OCI-LY7 (cell line): ENCODE results near the gene MLN. TPM values are rescaled to one million over a fixed set of nuclear protein-coding genes. Genes with fewer than 3 reads are reported as not detected.

ENCODE experiments used
- BruUV-seq: library from RNA; stranded (reverse); fragments of 400-500 nt; replicated peaks from 2 replicates; lab custom pipeline; 2021; lab: Mats Ljungman, UMichigan
- CTCF ChIA-PET: fragments of 300-600 bp; sonication (Branson Sonifier 250); formaldehyde crosslinking; loops from one replicate; lab custom pipeline; 2022; ENCODE audit warnings: antibody characterized with exemption; ENCODE audit not compliant: unreplicated experiment; lab: Charles Lee
- POLR2A ChIA-PET: fragments of 300-600 bp; sonication (Branson Sonifier 250); formaldehyde crosslinking; loops from one replicate; lab custom pipeline; 2022; ENCODE audit warnings: antibody characterized with exemption; lab: Charles Lee
- DNase-seq: peaks from one replicate; pipeline ENCODE4 v3.0.0-alpha.2; 2015; ENCODE audit warnings: low spot score
- H2AFZ ChIP-seq: fragments of 200-600 bp; sonication (generic), shearing (Covaris generic); 2 replicates; pipeline ENCODE4 v1.6.1; 2014; ENCODE audit warnings: mild to moderate bottlenecking, antibody characterized with exemption, low read length, moderate library complexity
- H3K27ac ChIP-seq: fragments of 200-600 bp; sonication (generic); 2 replicates; pipeline ENCODE4 v1.5.1; 2014; ENCODE audit warnings: mixed run types, low read depth, mild to moderate bottlenecking, moderate library complexity, low read length, inconsistent platforms; ENCODE audit not compliant: poor library complexity, severe bottlenecking
- H3K36me3 ChIP-seq: fragments of 200-600 bp; sonication (generic); 2 replicates; pipeline ENCODE4 v1.6.1; 2014; ENCODE audit warnings: mild to moderate bottlenecking, antibody characterized with exemption, low read length, moderate library complexity, mixed read lengths; ENCODE audit not compliant: insufficient read depth
- H3K4me1 ChIP-seq: fragments of 200-600 bp; sonication (generic); 2 replicates; pipeline ENCODE4 v1.5.1; 2014; ENCODE audit warnings: mild to moderate bottlenecking, low read length; ENCODE audit not compliant: insufficient read depth, poor library complexity, severe bottlenecking
- H3K4me2 ChIP-seq: fragments of 200-600 bp; sonication (generic); 2 replicates; pipeline ENCODE4 v1.6.1; 2014; ENCODE audit warnings: mild to moderate bottlenecking, low read length
- H3K4me3 ChIP-seq: fragments of 200-600 bp; sonication (generic); 2 replicates; pipeline ENCODE4 v1.5.1; 2014; ENCODE audit warnings: mild to moderate bottlenecking, low read depth, low read length; ENCODE audit not compliant: poor library complexity, severe bottlenecking
- H3K79me2 ChIP-seq: fragments of 200-600 bp; sonication (generic); 2 replicates; pipeline ENCODE4 v1.6.1; 2016; ENCODE audit warnings: low read depth, mild to moderate bottlenecking, low read length, moderate library complexity, mixed read lengths; ENCODE audit not compliant: insufficient read depth
- H3K9me2 ChIP-seq: fragments of 200-600 bp; sonication (generic); 2 replicates; pipeline ENCODE4 v1.6.1; 2016; ENCODE audit warnings: mild to moderate bottlenecking, low read length, mixed read lengths; ENCODE audit not compliant: insufficient read depth
- H3K9me3 ChIP-seq: fragments of 200-600 bp; sonication (generic); 2 replicates; pipeline ENCODE4 v1.6.1; 2014; ENCODE audit warnings: mild to moderate bottlenecking, mixed run types, low read length, mixed read lengths
- H4K20me1 ChIP-seq: fragments of 200-600 bp; sonication (generic); 2 replicates; pipeline ENCODE4 v1.6.1; 2014; ENCODE audit warnings: mild to moderate bottlenecking, antibody characterized with exemption, low read length, moderate library complexity, mixed read lengths; ENCODE audit not compliant: insufficient read depth
- EZH2phosphoT487 ChIP-seq: fragments of 200-600 bp; sonication (generic); IDR thresholded peaks from 2 replicates; pipeline ENCODE4 v1.6.1; 2018; ENCODE audit warnings: low read depth, borderline replicate concordance, mild to moderate bottlenecking, mixed run types, antibody characterized with exemption, low read length, moderate library complexity, mixed read lengths
- intact Hi-C: fragments of 100-400 bp; cut with micrococcal nuclease; formaldehyde crosslinking; loops from one replicate; pipeline ENCODE4 v1.10.0; 2022; ENCODE audit not compliant: unreplicated experiment
- total RNA-seq, 2 experiments: library from RNA; depleted of rRNA in 1 of 2; stranded (reverse); fragments of >200 nt in 1 of 2; shearing (Covaris generic) in 1 of 2; gene quantifications; 2 replicates each; pipeline ENCODE4 v1.2.3, GENCODE V29; 2014 to 2022
- TF ChIP-seq, protein P1 (sequence below): fragments of 200-600 bp; sonication (generic); conservative IDR thresholded peaks from 2 replicates; pipeline ENCODE4 v1.5.1; 2014; ENCODE audit warnings: mild to moderate bottlenecking, antibody characterized with exemption, low read length, moderate library complexity, mixed read lengths

MLN gene
- total RNA-seq, 2 experiments from 2014 or later: not detected

GRCh38 chr6:33808641-33809180 lies 4.9 kb upstream of the MLN start:
- H3K4me1 ChIP-seq: no peaks in the 10 kb centered on the region
- ChIA-PET CTCF (no interaction called here), POLR2A (no interaction called here)
- H3K27ac ChIP-seq: no peak overlapping the region
- BruUV-seq: no TSS peak
- H3K36me3 ChIP-seq: no peaks in the 10 kb centered on the region
- no peak for TF ChIP-seq EZH2phosphoT487
- TF ChIP-seq, protein P1, sequence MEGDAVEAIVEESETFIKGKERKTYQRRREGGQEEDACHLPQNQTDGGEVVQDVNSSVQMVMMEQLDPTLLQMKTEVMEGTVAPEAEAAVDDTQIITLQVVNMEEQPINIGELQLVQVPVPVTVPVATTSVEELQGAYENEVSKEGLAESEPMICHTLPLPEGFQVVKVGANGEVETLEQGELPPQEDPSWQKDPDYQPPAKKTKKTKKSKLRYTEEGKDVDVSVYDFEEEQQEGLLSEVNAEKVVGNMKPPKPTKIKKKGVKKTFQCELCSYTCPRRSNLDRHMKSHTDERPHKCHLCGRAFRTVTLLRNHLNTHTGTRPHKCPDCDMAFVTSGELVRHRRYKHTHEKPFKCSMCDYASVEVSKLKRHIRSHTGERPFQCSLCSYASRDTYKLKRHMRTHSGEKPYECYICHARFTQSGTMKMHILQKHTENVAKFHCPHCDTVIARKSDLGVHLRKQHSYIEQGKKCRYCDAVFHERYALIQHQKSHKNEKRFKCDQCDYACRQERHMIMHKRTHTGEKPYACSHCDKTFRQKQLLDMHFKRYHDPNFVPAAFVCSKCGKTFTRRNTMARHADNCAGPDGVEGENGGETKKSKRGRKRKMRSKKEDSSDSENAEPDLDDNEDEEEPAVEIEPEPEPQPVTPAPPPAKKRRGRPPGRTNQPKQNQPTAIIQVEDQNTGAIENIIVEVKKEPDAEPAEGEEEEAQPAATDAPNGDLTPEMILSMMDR: no peak
- no peaks in the 10 kb centered on the region for H3K9me3 ChIP-seq
- H3K4me3 ChIP-seq: no peak overlapping the region
- DNase-seq: no peak
- no peaks in the 10 kb centered on the region for H3K9me2 ChIP-seq
- H2AFZ ChIP-seq: no peak overlapping the region
- no peaks in the 10 kb centered on the region for H4K20me1 ChIP-seq
- intact Hi-C loops: no loop called here
- no peak overlapping the region for H3K4me2 ChIP-seq
- H3K79me2 ChIP-seq: no peaks in the 10 kb centered on the region

DNA sequence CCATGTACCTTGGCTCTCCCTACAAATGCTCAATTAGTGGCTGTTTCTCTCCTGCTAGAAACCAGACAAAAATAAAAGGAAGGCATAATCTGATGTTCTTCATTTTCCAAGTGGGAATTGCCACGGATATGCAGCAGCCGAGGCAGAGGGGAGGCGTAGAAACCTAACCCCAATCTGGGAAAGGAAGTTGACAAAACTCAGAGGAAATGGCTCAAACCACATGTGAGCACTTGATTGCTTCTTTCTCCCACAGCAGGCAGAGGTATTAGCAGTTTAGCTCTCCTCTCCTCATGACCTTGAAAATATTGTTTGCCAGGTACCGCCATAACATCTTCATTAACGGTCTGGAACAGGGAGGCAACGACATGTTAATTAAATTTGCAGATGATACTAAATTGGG lies 3.8 kb upstream of the MLN start:
- H3K9me3 ChIP-seq: no peaks in the 10 kb centered on the region
- intact Hi-C loops: no loop called here
- no peak for DNase-seq
- no peaks in the 10 kb centered on the region for H4K20me1 ChIP-seq
- H3K27ac ChIP-seq: no peak overlapping the region
- no TSS peak for BruUV-seq
- H3K9me2 ChIP-seq: no peaks in the 10 kb centered on the region
- no peaks in the 10 kb centered on the region for H3K79me2 ChIP-seq
- H2AFZ ChIP-seq: no peak overlapping the region
- H3K4me3 ChIP-seq: no peak overlapping the region
- TF ChIP-seq EZH2phosphoT487: no peak
- TF ChIP-seq, protein P1: no peak
- H3K4me1 ChIP-seq: no peaks in the 10 kb centered on the region
- H3K36me3 ChIP-seq: no peaks in the 10 kb centered on the region
- ChIA-PET POLR2A (no interaction called here), CTCF (no interaction called here)
- H3K4me2 ChIP-seq: no peak overlapping the region

- Histone ChIP-seq H4K20me1 (no peaks in the 10 kb centered on the region), H2AFZ (no peak overlapping the region), H3K9me2 (no peaks in the 10 kb centered on the region), H3K27ac (no peak overlapping the region), H3K9me3 (no peaks in the 10 kb centered on the region), H3K4me1 (no peaks in the 10 kb centered on the region), H3K4me3 (no peak overlapping the region), H3K36me3 (no peaks in the 10 kb centered on the region), H3K79me2 (no peaks in the 10 kb centered on the region), H3K4me2 (no peak overlapping the region)
- DNase-seq: no peak
- no peak for TF ChIP-seq EZH2phosphoT487
- TF ChIP-seq, protein P1: no peak
- BruUV-seq: no TSS peak
- ChIA-PET POLR2A (no interaction called here), CTCF (no interaction called here)
- intact Hi-C loops: no loop called here
These were observed 3.0 kb upstream of the MLN start for GRCh38 chr6:33806841-33807240.
